Activated CD8-positive, alpha-beta memory T cell treated with anti-CD3 and anti-CD28 coated beads, Interleukin-2, amount 10 ng/mL, durations not matched to agents 7 days and 5 days (primary cell): ENCODE measurements around the gene LEPROT. TPM values are rescaled to one million over a fixed set of nuclear protein-coding genes. Genes with fewer than 3 reads are reported as not detected.
"Not testable (repeated sequence)": the region's sequence is repeated elsewhere in the genome, so short reads cannot be mapped to it uniquely, and the experiment has no call there.

Experiments
- ATAC-seq: fragments of 150-1000 bp; cut with Tn5 transposase; one replicate; pipeline ENCODE4 v1.10.0; 2021; ENCODE audit warnings: moderate library complexity
- CTCF ChIA-PET: fragments of 350-600 bp; sonication (Branson Sonifier 250); formaldehyde crosslinking; loops from one replicate; lab custom pipeline; 2021; ENCODE audit warnings: antibody characterized with exemption; lab: Charles Lee
- DNase-seq: peaks from one replicate; pipeline ENCODE4 v3.0.0-alpha.2; 2020
- H3K27ac Mint-ChIP-seq: one replicate; pipeline ENCODE4 v1.8.0; 2021; ENCODE audit warnings: mild to moderate bottlenecking, mixed read lengths
- H3K27me3 Mint-ChIP-seq: one replicate; pipeline ENCODE4 v1.8.0; 2021; ENCODE audit warnings: mixed read lengths
- H3K36me3 Mint-ChIP-seq: one replicate; pipeline ENCODE4 v1.8.0; 2021; ENCODE audit warnings: mild to moderate bottlenecking, mixed read lengths
- H3K4me1 Mint-ChIP-seq: one replicate; pipeline ENCODE4 v1.8.0; 2021; ENCODE audit warnings: mixed read lengths
- H3K4me3 Mint-ChIP-seq: one replicate; pipeline ENCODE4 v1.8.0; 2021; ENCODE audit warnings: mild to moderate bottlenecking, moderate library complexity, mixed read lengths
- H3K9me3 Mint-ChIP-seq: one replicate; pipeline ENCODE4 v1.8.0; 2022; ENCODE audit warnings: low read depth, mixed read lengths
- total RNA-seq, 2 experiments: library from RNA; stranded (reverse); gene quantifications; one replicate each; pipeline ENCODE4 v1.2.3, GENCODE V29; 2021

The LEPROT gene
- total RNA-seq, 2 experiments from 2014 or later = 23.8 to 27.3 TPM

- ATAC-seq = no peak
- H3K27ac Mint-ChIP-seq = no peak overlapping the region
- no peaks in the 10 kb centered on the region for H3K9me3 Mint-ChIP-seq
- DNase-seq = no peak
- H3K4me3 Mint-ChIP-seq = no peak overlapping the region
- peaks cover 22% of the 10 kb centered on the region for H3K36me3 Mint-ChIP-seq
- CTCF ChIA-PET = no interaction called here
- H3K27me3 Mint-ChIP-seq = no peaks in the 10 kb centered on the region
- H3K4me1 Mint-ChIP-seq = peaks cover 25% of the 10 kb centered on the region
Observed at GRCh38 chr1:65432918-65433317, 12.4 kb downstream of the LEPROT start.

DNA sequence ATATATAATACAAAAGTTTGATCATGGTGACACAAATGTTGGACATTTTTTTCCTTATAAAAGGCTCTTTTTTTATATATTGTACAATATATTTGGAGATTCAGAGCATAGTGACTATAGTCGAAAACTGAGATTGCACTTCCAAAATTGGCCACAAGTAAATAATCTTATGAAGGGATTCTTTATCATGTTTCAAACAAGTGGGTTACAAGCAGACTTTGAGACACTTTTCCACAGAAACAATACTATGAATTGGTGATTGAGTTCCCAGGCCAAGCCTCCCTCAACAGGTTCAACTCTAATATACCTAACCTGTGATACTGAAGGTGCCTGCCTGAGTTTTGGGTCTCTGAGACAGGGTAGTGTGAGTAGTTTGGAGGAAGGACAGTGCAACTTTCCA, 13.8 kb downstream of the LEPROT start:
- H3K36me3 Mint-ChIP-seq = peaks cover 17% of the 10 kb centered on the region
- peaks cover 25% of the 10 kb centered on the region for H3K4me1 Mint-ChIP-seq
- H3K9me3 Mint-ChIP-seq = no peaks in the 10 kb centered on the region
- DNase-seq (no peak), ATAC-seq (no peak)
- CTCF ChIA-PET = interaction anchor here (0.9 kb wide), 1 partner anchor 1012 kb away, joined by 3 read pairs; no protein-coding TSS in a partner anchor
- no peaks in the 10 kb centered on the region for H3K27me3 Mint-ChIP-seq
- no peak overlapping the region for H3K27ac Mint-ChIP-seq
- no peak overlapping the region for H3K4me3 Mint-ChIP-seq

DNA sequence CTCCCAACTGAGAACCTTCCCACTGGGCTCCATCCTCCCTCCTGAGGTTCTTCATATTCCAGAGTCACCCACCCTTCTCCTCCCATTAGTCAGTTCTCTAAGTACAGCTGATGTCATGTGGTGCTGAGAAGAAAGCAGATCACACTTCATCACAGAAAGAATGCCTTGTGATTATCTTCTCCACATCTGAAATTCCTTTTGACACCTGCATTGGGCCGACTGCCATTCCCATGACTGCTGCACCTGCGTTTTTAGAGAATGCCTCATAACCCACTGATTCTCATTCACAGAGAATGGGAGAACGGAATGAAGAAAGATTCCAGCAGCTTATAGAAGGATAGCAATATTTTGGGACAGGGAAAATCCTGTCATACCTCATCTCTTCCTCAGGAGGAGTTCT, 14.3 kb downstream of the LEPROT start:
- H3K4me1 Mint-ChIP-seq = peaks cover 25% of the 10 kb centered on the region
- H3K27me3 Mint-ChIP-seq = no peaks in the 10 kb centered on the region
- DNase-seq = no peak
- no peaks in the 10 kb centered on the region for H3K9me3 Mint-ChIP-seq
- H3K27ac Mint-ChIP-seq = no peak overlapping the region
- no peak overlapping the region for H3K4me3 Mint-ChIP-seq
- CTCF ChIA-PET = interaction anchor here (2.3 kb wide), 1 partner anchor 253 kb away, joined by 13 read pairs; no protein-coding TSS in a partner anchor
- peaks cover 16% of the 10 kb centered on the region for H3K36me3 Mint-ChIP-seq
- ATAC-seq = no peak

- peaks cover 12% of the 10 kb centered on the region for H3K36me3 Mint-ChIP-seq
- H3K27me3 Mint-ChIP-seq = no peaks in the 10 kb centered on the region
- no peak overlapping the region for H3K4me3 Mint-ChIP-seq
- CTCF ChIA-PET = interaction anchor here (2.3 kb wide), 2 partner anchors 23 to 252 kb away, joined by 5 to 13 read pairs; no protein-coding TSS in a partner anchor
- no peak for ATAC-seq
- H3K27ac Mint-ChIP-seq = no peak overlapping the region
- peaks cover 24% of the 10 kb centered on the region for H3K4me1 Mint-ChIP-seq
- H3K9me3 Mint-ChIP-seq = no peaks in the 10 kb centered on the region
- no peak for DNase-seq
Observed at GRCh38 chr1:65435987-65436386, 15.5 kb downstream of the LEPROT start.

DNA sequence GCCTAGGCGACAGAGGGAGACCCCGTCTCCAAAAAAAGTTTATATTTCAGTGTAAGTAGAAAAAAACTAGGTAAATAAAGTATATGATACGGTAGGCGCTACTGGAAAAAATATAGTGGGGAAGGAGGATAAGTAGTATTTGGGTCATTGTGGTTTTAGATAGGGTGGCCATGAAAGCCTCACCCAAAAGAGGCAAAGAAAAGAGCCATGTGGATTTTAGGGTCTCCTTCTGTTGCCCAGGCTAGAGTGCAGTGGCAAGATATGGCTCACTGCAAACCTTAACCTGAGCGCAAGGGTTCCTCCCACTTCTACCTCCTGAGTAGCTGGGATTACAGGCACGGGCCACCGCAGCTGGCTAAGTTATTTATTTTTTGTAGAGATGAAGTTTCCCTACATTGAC, 17.1 kb downstream of the LEPROT start:
- H3K9me3 Mint-ChIP-seq = no peaks in the 10 kb centered on the region
- H3K4me3 Mint-ChIP-seq = no peak overlapping the region
- DNase-seq = no peak
- H3K4me1 Mint-ChIP-seq = peaks cover 19% of the 10 kb centered on the region
- ATAC-seq = no peak
- H3K27ac Mint-ChIP-seq = no peak overlapping the region
- H3K36me3 Mint-ChIP-seq = peaks cover 8% of the 10 kb centered on the region
- H3K27me3 Mint-ChIP-seq = no peaks in the 10 kb centered on the region
- CTCF ChIA-PET = interaction anchor here (1.5 to 2.3 kb wide), 2 partner anchors 14 to 21 kb away, joined by 5 read pairs; no protein-coding TSS in a partner anchor

GRCh38 chr1:65440322-65440900, 19.9 kb downstream of the LEPROT start:
- no peaks in the 10 kb centered on the region for H3K9me3 Mint-ChIP-seq
- H3K27ac Mint-ChIP-seq = no peak overlapping the region
- H3K4me1 Mint-ChIP-seq = peaks cover 21% of the 10 kb centered on the region
- CTCF ChIA-PET = interaction anchor here (1.0 to 3.5 kb wide), 5 partner anchors 10 to 247 kb away, joined by 3 to 16 read pairs (median 4); no protein-coding TSS in a partner anchor
- H3K36me3 Mint-ChIP-seq = no peaks in the 10 kb centered on the region
- no peak for DNase-seq
- no peak for ATAC-seq
- H3K4me3 Mint-ChIP-seq = no peak overlapping the region
- no peaks in the 10 kb centered on the region for H3K27me3 Mint-ChIP-seq

DNA sequence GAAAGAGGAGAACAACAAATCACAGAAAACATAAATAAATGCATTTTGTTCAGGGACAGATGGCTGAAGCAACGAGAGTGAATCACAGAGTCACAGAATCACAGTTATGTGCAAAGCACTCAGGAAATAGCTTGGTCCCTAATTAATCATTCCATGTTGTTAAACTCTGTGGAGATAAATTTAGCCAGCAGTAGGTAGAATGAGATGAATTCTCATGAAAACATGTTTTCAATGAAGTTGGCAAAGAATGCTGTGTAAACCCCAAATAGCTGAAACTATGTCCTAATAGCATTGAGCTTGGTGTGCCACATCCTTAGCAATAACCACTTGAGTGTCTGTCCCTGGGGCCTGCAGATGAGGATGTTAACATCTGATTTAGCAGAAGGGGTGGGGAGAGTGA, 20.4 kb downstream of the LEPROT start:
- Mint-ChIP-seq H3K36me3 (no peaks in the 10 kb centered on the region), H3K4me3 (no peak overlapping the region), H3K9me3 (no peaks in the 10 kb centered on the region), H3K27me3 (no peaks in the 10 kb centered on the region), H3K27ac (no peak overlapping the region), H3K4me1 (peaks cover 21% of the 10 kb centered on the region)
- DNase-seq (no peak), ATAC-seq (no peak)
- CTCF ChIA-PET = interaction anchor here (1.0 to 3.5 kb wide), 4 partner anchors 10 to 205 kb away, joined by 3 to 16 read pairs (median 4); no protein-coding TSS in a partner anchor

- Mint-ChIP-seq H3K27me3 (no peaks in the 10 kb centered on the region), H3K4me1 (peaks cover 18% of the 10 kb centered on the region), H3K27ac (no peak overlapping the region), H3K36me3 (no peaks in the 10 kb centered on the region), H3K4me3 (no peak overlapping the region), H3K9me3 (no peaks in the 10 kb centered on the region)
- no peak for ATAC-seq
- no peak for DNase-seq
- CTCF ChIA-PET = interaction anchor here (1.1 to 3.5 kb wide), 3 partner anchors 11 to 18 kb away, joined by 3 to 16 read pairs (median 4); no protein-coding TSS in a partner anchor
Observed at GRCh38 chr1:65441464-65441863, 21.0 kb downstream of the LEPROT start.

GRCh38 chr1:65442442-65442841, 22.0 kb downstream of the LEPROT start:
- no peak overlapping the region for H3K4me3 Mint-ChIP-seq
- H3K36me3 Mint-ChIP-seq = peaks cover 2% of the 10 kb centered on the region
- CTCF ChIA-PET = no interaction called here
- ATAC-seq = no peak
- no peaks in the 10 kb centered on the region for H3K27me3 Mint-ChIP-seq
- no peak overlapping the region for H3K27ac Mint-ChIP-seq
- no peaks in the 10 kb centered on the region for H3K9me3 Mint-ChIP-seq
- peaks cover 13% of the 10 kb centered on the region for H3K4me1 Mint-ChIP-seq
- no peak for DNase-seq

DNA sequence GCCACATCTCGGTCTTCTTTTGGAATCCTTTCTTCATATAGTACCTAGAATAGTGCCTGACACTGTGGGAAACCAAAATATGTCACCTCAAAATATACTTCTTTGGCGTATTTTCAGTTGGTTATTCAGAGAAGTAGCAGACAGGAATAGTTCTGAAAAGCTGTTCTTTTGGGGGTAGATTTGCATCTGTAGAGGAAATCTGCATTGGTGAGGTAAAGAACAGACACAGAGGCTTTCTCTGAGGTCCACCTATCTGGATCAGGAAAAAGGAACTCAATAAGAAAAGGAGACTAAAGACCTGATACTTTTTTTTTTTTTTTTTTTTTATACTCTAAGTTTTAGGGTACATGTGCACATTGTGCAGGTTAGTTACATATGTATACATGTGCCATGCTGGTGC, 23.2 kb downstream of the LEPROT start:
- H3K27ac Mint-ChIP-seq = no peak overlapping the region
- H3K27me3 Mint-ChIP-seq = no peaks in the 10 kb centered on the region
- no peak overlapping the region for H3K4me3 Mint-ChIP-seq
- H3K4me1 Mint-ChIP-seq = peaks cover 13% of the 10 kb centered on the region
- no peaks in the 10 kb centered on the region for H3K9me3 Mint-ChIP-seq
- peaks cover 2% of the 10 kb centered on the region for H3K36me3 Mint-ChIP-seq
- CTCF ChIA-PET = no interaction called here
- ATAC-seq = no peak
- no peak for DNase-seq

- no peak for DNase-seq
- no peak overlapping the region for H3K27ac Mint-ChIP-seq
- ATAC-seq = no peak
- CTCF ChIA-PET = no interaction called here
- peaks cover 13% of the 10 kb centered on the region for H3K4me1 Mint-ChIP-seq
- H3K4me3 Mint-ChIP-seq = no peak overlapping the region
- no peaks in the 10 kb centered on the region for H3K9me3 Mint-ChIP-seq
- H3K36me3 Mint-ChIP-seq = peaks cover 2% of the 10 kb centered on the region
- no peaks in the 10 kb centered on the region for H3K27me3 Mint-ChIP-seq
Observed at GRCh38 chr1:65444128-65444640, 23.7 kb downstream of the LEPROT start.

DNA sequence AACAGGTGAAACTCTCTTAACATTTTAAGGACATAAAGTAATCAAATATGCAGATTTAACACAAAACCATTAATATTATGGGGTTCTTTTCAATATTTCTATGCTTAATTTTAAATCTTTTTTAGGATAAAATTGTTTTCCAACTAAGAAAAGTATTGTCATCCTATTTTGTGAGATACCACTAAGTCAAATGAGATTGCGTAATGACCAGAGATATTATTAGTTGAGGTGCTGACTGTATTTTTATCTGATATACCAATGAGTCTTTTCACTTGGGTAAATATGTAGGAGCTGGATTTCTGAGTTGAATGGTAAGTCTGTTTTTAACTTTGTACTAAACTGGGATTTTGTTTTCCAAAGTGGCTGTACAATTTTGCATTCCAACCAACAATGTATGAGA, 25.4 kb downstream of the LEPROT start:
- peaks cover 9% of the 10 kb centered on the region for H3K4me1 Mint-ChIP-seq
- CTCF ChIA-PET = no interaction called here
- H3K4me3 Mint-ChIP-seq = no peak overlapping the region
- H3K9me3 Mint-ChIP-seq = no peaks in the 10 kb centered on the region
- no peaks in the 10 kb centered on the region for H3K27me3 Mint-ChIP-seq
- peaks cover 2% of the 10 kb centered on the region for H3K36me3 Mint-ChIP-seq
- ATAC-seq (no peak), DNase-seq (no peak)
- no peak overlapping the region for H3K27ac Mint-ChIP-seq

DNA sequence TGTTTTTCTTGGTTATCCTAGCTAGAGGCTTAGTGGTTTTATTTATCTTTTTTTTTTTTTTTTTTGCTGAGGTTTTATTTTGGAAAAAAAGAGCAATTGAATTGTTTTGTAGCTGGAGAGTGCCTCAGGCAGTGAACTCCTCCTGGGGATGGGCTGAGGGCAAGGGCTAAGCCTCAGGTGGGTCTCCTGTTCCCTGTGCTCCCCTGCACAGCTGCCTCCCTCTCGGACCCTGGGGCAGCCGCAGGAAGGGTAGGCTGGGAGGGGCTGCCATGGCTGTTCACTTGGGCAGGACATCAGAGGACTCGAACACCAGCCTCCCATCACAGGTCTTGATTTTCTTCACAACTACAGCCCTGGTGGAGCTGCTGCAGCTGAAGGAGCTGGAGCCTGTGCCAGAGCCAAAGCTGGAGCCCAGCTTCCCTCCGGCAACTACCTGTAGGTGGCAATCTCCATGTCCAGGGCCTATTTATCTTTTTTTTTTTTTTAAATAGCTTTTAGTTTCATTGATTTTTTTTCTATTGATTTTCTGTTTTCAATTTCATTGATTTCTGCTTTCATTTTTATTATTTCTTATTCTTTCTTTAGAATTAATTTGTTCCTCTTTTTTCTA, 28.9 kb downstream of the LEPROT start:
- Mint-ChIP-seq H3K36me3 (peaks cover 2% of the 10 kb centered on the region), H3K27me3 (no peaks in the 10 kb centered on the region), H3K27ac (no peak overlapping the region), H3K4me1 (peaks cover under 1% of the 10 kb centered on the region), H3K9me3 (no peaks in the 10 kb centered on the region), H3K4me3 (no peak overlapping the region)
- CTCF ChIA-PET = no interaction called here
- DNase-seq (no peak), ATAC-seq (no peak)

- H3K27ac Mint-ChIP-seq, ATAC-seq, H3K36me3 Mint-ChIP-seq, H3K4me3 Mint-ChIP-seq, DNase-seq, H3K27me3 Mint-ChIP-seq, CTCF ChIA-PET, H3K9me3 Mint-ChIP-seq: not testable (repeated sequence)
- H3K4me1 Mint-ChIP-seq = peaks cover 22% of the 10 kb centered on the region
Observed at GRCh38 chr1:65455678-65456077, 35.2 kb downstream of the LEPROT start.
